K562 (cell line): ENCODE data around the gene AGO4. TPM values are rescaled to one million over a fixed set of nuclear protein-coding genes. Genes with fewer than 3 reads are reported as not detected.
A peak's percentile ranks its signal among the peaks of the same experiment; 100 is the strongest.

Experiments
- ATAC-seq: fragments of 200-7000 bp; cut with Tn5 transposase; 3 replicates; pipeline ENCODE4 v1.9.1; 2020; ENCODE audit warnings: moderate library complexity
- BruUV-seq: library from RNA; stranded (reverse); fragments of 400-500 nt; replicated peaks from 2 replicates; lab custom pipeline; 2021; lab: Mats Ljungman, UMichigan
- CTCF ChIA-PET: fragments of 300-600 bp; formaldehyde crosslinking; extraction: SDS; loops from one replicate; lab custom pipeline; 2021; ENCODE audit warnings: low intra/inter-chr PET ratio; lab: Yijun Ruan, JAX
- POLR2A ChIA-PET: fragments of 300-600, 350-650 bp; sonication (Branson Sonifier 250); formaldehyde crosslinking; extraction: SDS; loops from one replicate; lab custom pipeline; 2021; ENCODE audit warnings: antibody characterized with exemption, inconsistent platforms; lab: Yijun Ruan, JAX
- DNase-seq, 4 experiments: peaks; one replicate each; pipeline versions ENCODE4 v3.0.0 to v3.0.0-alpha.2; 2011 to 2018; ENCODE audit warnings: low spot score in 3 of 4, mixed read lengths in 3 of 4; ENCODE audit errors: extremely low read depth in 1 of 4
- FAIRE-seq: peaks from 2 replicates; lab custom pipeline; 2011; peaks lifted over from hg19 to GRCh38; lab: Jason Lieb, UNC
- H2AFZ ChIP-seq: 2 replicates; pipeline ENCODE4 v1.6.0; 2011; ENCODE audit warnings: low read depth, low read length, control low read depth, inconsistent platforms
- H3K27ac ChIP-seq: fragments of 200-600 bp; 3 replicates; pipeline ENCODE4 v1.8.0; 2011; ENCODE audit warnings: low read depth, mild to moderate bottlenecking, control low read depth, inconsistent platforms, low read length, moderate library complexity, mixed read lengths; ENCODE audit errors: extremely low read depth
- H3K27me3 ChIP-seq, 2 experiments: fragments of 300-600 bp in 1 of 2; 2 replicates in 1 of 2; 3 replicates in 1 of 2; pipeline versions ENCODE4 v1.6.0 to v1.8.0; 2011; ENCODE audit warnings: inconsistent platforms in 2 of 2, low read length in 2 of 2, mild to moderate bottlenecking in 1 of 2, mixed read lengths in 1 of 2, moderate library complexity in 1 of 2; ENCODE audit not compliant: control insufficient read depth in 2 of 2, insufficient read depth in 2 of 2
- H3K36me3 ChIP-seq: fragments of 300-600 bp; 3 replicates; pipeline ENCODE4 v1.8.0; 2011; ENCODE audit warnings: mild to moderate bottlenecking, low read length, inconsistent platforms; ENCODE audit not compliant: control insufficient read depth, insufficient read depth
- H3K4me1 ChIP-seq, 2 experiments: fragments of 200-600 bp in 1 of 2; replicated peaks in 1 of 2; 2 replicates in 1 of 2; 3 replicates in 1 of 2; pipeline versions ENCODE4 v1.5.1 to v1.8.0; 2011; ENCODE audit warnings: inconsistent platforms in 2 of 2, low read length in 2 of 2, mild to moderate bottlenecking in 1 of 2, mixed read lengths in 1 of 2, moderate library complexity in 1 of 2; ENCODE audit not compliant: control insufficient read depth in 2 of 2, insufficient read depth in 2 of 2
- H3K4me2 ChIP-seq: 2 replicates; pipeline ENCODE4 v1.6.1; 2011; ENCODE audit warnings: low read length, control low read depth, inconsistent platforms, mixed read lengths; ENCODE audit not compliant: insufficient read depth
- H3K4me3 ChIP-seq: fragments of 200-600 bp; sonication (generic), shearing (Covaris generic); 2 replicates; pipeline ENCODE4 v1.5.1; 2016; ENCODE audit warnings: control low read depth, inconsistent platforms
- H3K79me2 ChIP-seq: fragments of 200-600 bp; 3 replicates; pipeline ENCODE4 v1.8.0; 2011; ENCODE audit warnings: low read length, inconsistent platforms; ENCODE audit not compliant: control insufficient read depth, insufficient read depth
- H3K9ac ChIP-seq, 2 experiments: 2 replicates each; pipeline versions ENCODE4 v1.6.0 to v1.6.1; 2011; ENCODE audit warnings: low read depth in 2 of 2, low read length in 2 of 2, control low read depth in 1 of 2, inconsistent platforms in 1 of 2, mild to moderate bottlenecking in 1 of 2, mixed read lengths in 1 of 2; ENCODE audit not compliant: insufficient read depth in 1 of 2
- H3K9me1 ChIP-seq: one replicate; pipeline ENCODE4 v1.6.0; 2011; ENCODE audit warnings: inconsistent platforms, mild to moderate bottlenecking, low read length, moderate library complexity; ENCODE audit not compliant: control insufficient read depth, insufficient read depth
- H3K9me3 ChIP-seq: replicated peaks from 2 replicates; pipeline ENCODE4 v1.5.1; 2011; ENCODE audit warnings: low read depth, low read length, inconsistent platforms; ENCODE audit not compliant: control insufficient read depth, insufficient read depth
- H4K20me1 ChIP-seq: replicated peaks from 2 replicates; pipeline ENCODE4 v1.6.1; 2011; ENCODE audit warnings: low read length, inconsistent platforms, mixed read lengths; ENCODE audit not compliant: control insufficient read depth, insufficient read depth
- HMBOX1 ChIP-seq: sonication (generic); IDR thresholded peaks from 2 replicates; pipeline ENCODE4 v1.6.1; 2016
- SPI1 ChIP-seq: IDR thresholded peaks from 2 replicates; pipeline ENCODE4 v1.6.1; 2011; ENCODE audit warnings: low read depth, low read length, control low read depth, borderline replicate concordance
- ZBTB8A ChIP-seq: fragments of 450-650 bp; IDR thresholded peaks from 2 replicates; pipeline ENCODE4 v1.6.1; 2018; ENCODE audit warnings: mild to moderate bottlenecking, moderate library complexity; ENCODE audit not compliant: partially characterized antibody
- WGBS: fragments of 100-300 bp; shearing (Covaris generic); methylation state at CpG from one replicate; pipeline ENCODE4 v1.1.6; 2016; ENCODE audit warnings: low coverage, mixed read lengths; ENCODE audit not compliant: insufficient coverage; ENCODE audit errors: missing lambda C conversion rate; 5-methylcytosine and 5-hydroxymethylcytosine counted together
- in situ Hi-C: fragments of 300-500 bp; cut with MboI; formaldehyde crosslinking; loops from 4 replicates; pipeline ENCODE4 v1.15.0; 2018; ENCODE audit warnings: inconsistent platforms, mixed read lengths
- intact Hi-C: fragments of 100-400 bp; cut with micrococcal nuclease; formaldehyde crosslinking; loops from 2 replicates; pipeline ENCODE4 v1.14.2; 2022
- polyA plus RNA-seq, 8 experiments: library from polyadenylated mRNA; depleted of rRNA in 4 of 8; stranded (reverse) in 5 of 8; unstranded in 3 of 8; fragments of >200 nt; fragmentation: Nextera tagmentation in 2 of 8; fragmentation: Illumina TruSeq in 1 of 8; extraction: Ambion mirVana in 2 of 8; extraction: Trizol in 1 of 8; gene quantifications; 2 replicates each; pipeline versions ENCODE4 v1.2.1 to v1.2.3, GENCODE V29; 2011 to 2014; ENCODE audit warnings: inconsistent platforms in 1 of 8, missing spikeins in 1 of 8
- total RNA-seq, 7 experiments: library from RNA; depleted of rRNA in 6 of 7; stranded (reverse); fragments of >200 nt in 6 of 7; fragmentation: Illumina TruSeq in 2 of 7; extraction: Trizol in 2 of 7; gene quantifications; 2 replicates each; pipeline versions ENCODE4 v1.2.1 to v1.2.3, GENCODE V29; 2011 to 2021; ENCODE audit warnings: low replicate concordance in 1 of 7

The AGO4 gene
- total and polyA plus RNA-seq, 9 of the 15 experiments (the other 6 are each of a cell fraction or from before 2014, with no cell fraction given): 1.3 to 10.5 (median 6.5) TPM

- H3K9me3 ChIP-seq: no peaks in the 10 kb centered on the region
- peaks cover 16% of the 10 kb centered on the region; the same call in 2 of the 3 replicates for H3K36me3 ChIP-seq
- no peak for ATAC-seq
- in situ Hi-C loops (no loop called here), intact Hi-C loops (loop anchor here (10.0 kb wide), 1 partner anchor 440 kb away; the partner anchor contains the start of gene EVA1B)
- 11% methylated on average over 2 of the region's 2 CpGs for WGBS
- no peak overlapping the region for H3K4me2 ChIP-seq
- no TSS peak for BruUV-seq
- 0 out of 3 replicates have a peak overlapping the region, but pooled peaks have one; percentile 15 for H3K27ac ChIP-seq
- DNase-seq: peak in 1 of 4 experiments; percentile 34
- H2AFZ ChIP-seq: no peak overlapping the region
- ChIA-PET CTCF (no interaction called here), POLR2A (interaction anchor here (0.6 to 3.7 kb wide), 2 partner anchors 15 to 45 kb away, joined by 4 to 19 read pairs; no protein-coding TSS in a partner anchor)
- no peak for FAIRE-seq
- peaks cover 12% of the 10 kb centered on the region for H3K9me1 ChIP-seq
- H4K20me1 ChIP-seq: peaks cover 32% of the 10 kb centered on the region
- H3K27me3 ChIP-seq: no peaks in the 10 kb centered on the region
- no peak overlapping the region for H3K4me3 ChIP-seq
- H3K4me1 ChIP-seq: peaks cover 51 to 72% of the 10 kb centered on the region in 2 experiments
- TF ChIP-seq SPI1 (peak; percentile 84; the same call in 1 of the 2 replicates), HMBOX1 (peak; percentile 74), ZBTB8A (no peak)
- H3K9ac ChIP-seq: no peak overlapping the region
- H3K79me2 ChIP-seq: peaks cover 82% of the 10 kb centered on the region
These were observed 77.1 kb downstream of the AGO4 start for GRCh38 chr1:35884934-35885333.
